ENCODE data around the gene MAP3K20.

- no peak for TF ChIP-seq POLR2A (IDR thresholded peaks at IDR 0.05)
- TF ChIP-seq CTCF (IDR thresholded peaks at IDR 0.05 in 8 of 11, conservative IDR thresholded peaks at IDR 0.05 in 3 of 11), result no peak
Observed at GRCh38 chr2:173185437-173185836, 109.8 kb downstream of the MAP3K20 start.
